Fibroblast of the conjunctiva (primary cell): Measurements from ENCODE around the gene TJP1.

Source experiments
- DNase-seq: peaks from one replicate; pipeline ENCODE4 v3.0.0-alpha.2; 2010; ENCODE audit warnings: low read depth

The TJP1 gene

GRCh38 chr15:29822100-29822683 is at the start of gene TJP1:
Gene TJP1, minus strand, starts transcription at chr15:29822468. Its CDS starts 440 bp downstream, at chr15:29822028.
- DNase-seq = peak; percentile 37

GRCh38 chr15:29871401-29871800 is 49.1 kb upstream of the TJP1 start:
- DNase-seq = no peak

- DNase-seq = no peak
Measured at GRCh38 chr15:29870495-29871151, 48.4 kb upstream of the TJP1 start.

- DNase-seq = no peak
Measured at GRCh38 chr15:29867241-29868000, 45.2 kb upstream of the TJP1 start.

GRCh38 chr15:29866337-29866736 is 44.1 kb upstream of the TJP1 start:
- no peak for DNase-seq

- no peak for DNase-seq
Measured at GRCh38 chr15:29864501-29864900, 42.2 kb upstream of the TJP1 start.

- DNase-seq = no peak
Measured at GRCh38 chr15:29863438-29863837, 41.2 kb upstream of the TJP1 start.

- DNase-seq = no peak
Measured at GRCh38 chr15:29862271-29862670, 40.0 kb upstream of the TJP1 start.

GRCh38 chr15:29860872-29861271 is 38.6 kb upstream of the TJP1 start:
- no peak for DNase-seq

GRCh38 chr15:29859973-29860715 is 37.9 kb upstream of the TJP1 start:
- DNase-seq = no peak

GRCh38 chr15:29859293-29859692 is 37.0 kb upstream of the TJP1 start:
- no peak for DNase-seq

- DNase-seq = no peak
Measured at GRCh38 chr15:29857221-29857789, 35.0 kb upstream of the TJP1 start.

GRCh38 chr15:29854413-29854812 is 32.1 kb upstream of the TJP1 start:
- no peak for DNase-seq

- DNase-seq = no peak
Measured at GRCh38 chr15:29853211-29853987, 31.1 kb upstream of the TJP1 start.

- no peak for DNase-seq
Measured at GRCh38 chr15:29852201-29852600, 29.9 kb upstream of the TJP1 start.

- no peak for DNase-seq
Measured at GRCh38 chr15:29849716-29850115, 27.4 kb upstream of the TJP1 start.

- no peak for DNase-seq
Measured at GRCh38 chr15:29849218-29849617, 26.9 kb upstream of the TJP1 start.

GRCh38 chr15:29844290-29844903 is 22.1 kb upstream of the TJP1 start:
- DNase-seq = no peak

- no peak for DNase-seq
Measured at GRCh38 chr15:29842290-29842689, 20.0 kb upstream of the TJP1 start.

- DNase-seq = no peak
Measured at GRCh38 chr15:29840926-29841325, 18.7 kb upstream of the TJP1 start.

- DNase-seq = no peak
Measured at GRCh38 chr15:29840054-29840453, 17.8 kb upstream of the TJP1 start.
